ENCODE data around the gene HNRNPM. TPM values are rescaled to one million over a fixed set of nuclear protein-coding genes. Genes with fewer than 3 reads are reported as not detected.

Gene HNRNPM
- total RNA-seq, 3 donors from 2014 or later (not counting 1 experiment from before 2014, with no cell fraction given), result 272 to 300 (median 299) TPM

DNA sequence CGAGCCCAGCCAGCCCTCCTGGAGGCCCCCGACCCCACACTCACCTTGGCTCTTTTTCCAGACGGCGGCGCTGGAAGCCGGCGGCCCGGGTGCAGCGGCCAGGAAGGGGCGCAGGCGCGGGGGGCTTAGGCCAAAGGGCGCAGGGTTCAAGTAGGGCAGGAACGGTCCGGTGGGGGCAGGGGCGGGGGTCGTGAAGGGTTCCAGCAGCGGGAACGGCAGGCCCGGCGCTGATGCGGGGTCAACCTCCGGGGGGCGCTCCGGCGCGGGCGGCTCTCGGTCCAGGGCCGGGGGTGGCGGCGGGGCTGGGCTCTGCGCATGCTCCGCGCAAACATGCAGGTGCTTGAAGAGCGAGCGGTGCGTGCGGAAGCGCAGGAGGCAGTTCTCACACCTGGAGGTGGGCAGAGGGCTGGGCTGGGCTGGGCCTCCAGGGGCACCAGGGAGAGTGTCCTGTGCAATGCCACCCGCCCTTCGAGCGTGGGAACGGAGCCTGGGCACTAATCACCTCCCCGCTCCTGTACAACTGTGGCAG lies 66.9 kb downstream of the HNRNPM start:
- H3K27me3 Mint-ChIP-seq (ENCODE audit: low read depth in 2 of 2), result no peaks in the 10 kb centered on the region
- 95% methylated on average over 45 of the region's 45 CpGs for WGBS (ENCODE audit: insufficient coverage)
- no peak overlapping the region for H3K4me3 Mint-ChIP-seq
- ATAC-seq (no peak), DNase-seq (no peak)
- intact Hi-C loops (cut with micrococcal nuclease), result loop anchor here (10.0 kb wide), 1 partner anchor 97 kb away; the partner anchor contains the start of gene MARCHF2
- Histone ChIP-seq H3K36me3 (ENCODE audit: control insufficient read depth, insufficient read depth, low read length) (peaks cover 10% of the 10 kb centered on the region), H3K27ac (ENCODE audit: low read length) (no peak overlapping the region), H3K9me3 (ENCODE audit: control insufficient read depth, insufficient read depth, low read length) (no peaks in the 10 kb centered on the region), H3K4me1 (ENCODE audit: control insufficient read depth, insufficient read depth, low read length) (peaks cover 48% of the 10 kb centered on the region), H3K27me3 (ENCODE audit: control insufficient read depth, insufficient read depth, low read length) (no peaks in the 10 kb centered on the region), H3K4me3 (ENCODE audit: low read length) (no peak overlapping the region)
- TF ChIP-seq, protein P1, sequence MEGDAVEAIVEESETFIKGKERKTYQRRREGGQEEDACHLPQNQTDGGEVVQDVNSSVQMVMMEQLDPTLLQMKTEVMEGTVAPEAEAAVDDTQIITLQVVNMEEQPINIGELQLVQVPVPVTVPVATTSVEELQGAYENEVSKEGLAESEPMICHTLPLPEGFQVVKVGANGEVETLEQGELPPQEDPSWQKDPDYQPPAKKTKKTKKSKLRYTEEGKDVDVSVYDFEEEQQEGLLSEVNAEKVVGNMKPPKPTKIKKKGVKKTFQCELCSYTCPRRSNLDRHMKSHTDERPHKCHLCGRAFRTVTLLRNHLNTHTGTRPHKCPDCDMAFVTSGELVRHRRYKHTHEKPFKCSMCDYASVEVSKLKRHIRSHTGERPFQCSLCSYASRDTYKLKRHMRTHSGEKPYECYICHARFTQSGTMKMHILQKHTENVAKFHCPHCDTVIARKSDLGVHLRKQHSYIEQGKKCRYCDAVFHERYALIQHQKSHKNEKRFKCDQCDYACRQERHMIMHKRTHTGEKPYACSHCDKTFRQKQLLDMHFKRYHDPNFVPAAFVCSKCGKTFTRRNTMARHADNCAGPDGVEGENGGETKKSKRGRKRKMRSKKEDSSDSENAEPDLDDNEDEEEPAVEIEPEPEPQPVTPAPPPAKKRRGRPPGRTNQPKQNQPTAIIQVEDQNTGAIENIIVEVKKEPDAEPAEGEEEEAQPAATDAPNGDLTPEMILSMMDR (IDR thresholded peaks at IDR 0.05), result no peak
- no peaks in the 10 kb centered on the region for H3K36me3 Mint-ChIP-seq
- H3K9me3 Mint-ChIP-seq, result no peaks in the 10 kb centered on the region
- peaks cover 20 to 42% of the 10 kb centered on the region in 2 donors for H3K4me1 Mint-ChIP-seq
- H3K27ac Mint-ChIP-seq, result no peak overlapping the region

DNA sequence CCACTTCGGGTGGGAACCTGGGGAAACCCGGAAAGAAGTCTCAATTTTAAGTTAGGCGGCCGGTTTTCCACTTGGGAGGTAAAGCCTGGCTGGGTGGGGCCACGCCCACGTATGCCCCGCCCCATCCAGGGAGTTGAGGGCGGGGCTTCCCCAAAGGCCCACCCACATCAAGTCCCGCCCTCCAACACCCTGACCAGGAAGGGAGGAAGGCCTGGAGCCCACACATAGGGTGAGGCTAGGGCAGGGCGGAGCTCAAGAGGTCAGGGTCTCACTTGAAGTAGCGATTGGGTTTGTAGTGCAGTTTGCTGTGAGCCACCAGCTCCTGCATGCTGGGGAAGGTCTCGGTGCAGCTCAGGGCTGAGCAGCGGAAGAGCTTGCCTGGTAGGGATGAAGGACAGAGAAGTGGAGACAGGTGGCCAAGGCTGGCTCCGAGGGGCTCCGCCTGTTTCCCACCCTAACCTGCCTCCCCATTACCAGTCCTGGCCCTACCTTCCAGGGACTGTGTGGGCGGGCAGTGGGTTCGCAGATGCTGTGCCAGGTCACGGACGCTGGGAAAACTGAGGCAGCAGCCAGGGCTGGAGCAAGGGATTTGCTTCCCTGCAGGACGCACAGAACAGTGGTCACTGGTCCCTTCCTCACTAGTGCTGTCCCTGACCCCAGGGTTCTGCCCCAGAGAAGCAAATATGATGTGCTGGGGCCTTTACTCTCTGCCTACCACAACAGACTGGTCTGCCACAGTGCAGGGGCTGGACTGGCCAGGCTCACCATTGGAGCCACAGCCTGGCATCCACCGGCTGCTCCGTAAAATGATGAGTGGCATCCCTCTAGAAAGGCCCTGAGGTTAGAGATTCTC lies 67.6 kb downstream of the HNRNPM start:
- WGBS (ENCODE audit: insufficient coverage), result 92% methylated on average over 20 of the region's 22 CpGs
- intact Hi-C loops (cut with micrococcal nuclease), result loop anchor here (10.0 kb wide), 1 partner anchor 98 kb away; the partner anchor contains the start of gene MARCHF2
- Histone ChIP-seq H3K4me1 (ENCODE audit: control insufficient read depth, insufficient read depth, low read length) (peaks cover 52% of the 10 kb centered on the region), H3K4me3 (ENCODE audit: low read length) (no peak overlapping the region), H3K27ac (ENCODE audit: low read length) (no peak overlapping the region), H3K27me3 (ENCODE audit: control insufficient read depth, insufficient read depth, low read length) (no peaks in the 10 kb centered on the region), H3K36me3 (ENCODE audit: control insufficient read depth, insufficient read depth, low read length) (peaks cover 10% of the 10 kb centered on the region), H3K9me3 (ENCODE audit: control insufficient read depth, insufficient read depth, low read length) (no peaks in the 10 kb centered on the region)
- Mint-ChIP-seq H3K27me3 (ENCODE audit: low read depth in 2 of 2) (no peaks in the 10 kb centered on the region), H3K36me3 (no peaks in the 10 kb centered on the region), H3K27ac (no peak overlapping the region), H3K4me1 (peaks cover 26 to 45% of the 10 kb centered on the region in 2 donors), H3K9me3 (no peaks in the 10 kb centered on the region), H3K4me3 (no peak overlapping the region)
- TF ChIP-seq, protein P1 (IDR thresholded peaks at IDR 0.05), result no peak
- ATAC-seq, result no peak
- peak in 1 of 2 donors; percentile 39 for DNase-seq

DNA sequence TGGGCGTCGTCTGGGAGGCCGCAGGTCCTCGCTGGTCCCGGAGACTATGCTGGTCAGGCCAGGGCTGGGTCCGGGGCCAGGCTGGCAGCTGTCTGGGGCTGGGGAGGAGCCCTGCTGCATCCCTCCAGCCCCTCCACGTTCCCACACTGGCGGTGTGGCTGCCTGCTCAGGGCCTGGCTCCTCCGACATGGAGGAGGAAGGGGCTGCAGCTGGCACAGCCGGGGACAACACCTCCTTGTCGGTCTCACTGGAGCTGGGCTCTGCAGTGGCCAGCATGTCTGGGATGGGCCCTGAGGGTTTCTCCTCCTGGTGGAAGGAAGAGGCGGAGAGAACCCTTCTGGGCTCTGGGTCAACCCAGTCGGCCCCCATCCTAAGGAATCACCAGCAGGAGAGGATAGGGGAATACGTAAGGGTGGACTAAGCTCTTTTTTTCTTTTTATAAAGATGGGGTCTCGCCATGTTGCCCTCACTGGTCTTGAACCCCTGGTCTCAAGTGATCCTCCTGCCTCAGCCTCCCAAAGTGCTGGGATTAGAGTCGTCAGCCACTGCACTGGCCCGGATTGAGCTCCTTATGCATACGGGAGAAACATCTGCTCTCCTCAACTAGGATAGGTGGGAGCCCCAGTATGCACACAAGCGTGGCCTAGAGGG lies 68.4 kb downstream of the HNRNPM start:
- H3K4me3 ChIP-seq (ENCODE audit: low read length), result peak overlapping the region; percentile 38
- Mint-ChIP-seq H3K27ac (peak overlapping the region; percentile 94 to 100), H3K9me3 (no peaks in the 10 kb centered on the region), H3K27me3 (ENCODE audit: low read depth in 2 of 2) (no peaks in the 10 kb centered on the region), H3K4me1 (peaks cover 35 to 54% of the 10 kb centered on the region in 2 donors), H3K36me3 (no peaks in the 10 kb centered on the region), H3K4me3 (peak overlapping the region; percentile 97)
- peak overlapping the region; percentile 82 for H3K27ac ChIP-seq (ENCODE audit: low read length)
- intact Hi-C loops (cut with micrococcal nuclease), result loop anchor here (10.0 kb wide), 1 partner anchor 98 kb away; the partner anchor contains the start of gene MARCHF2
- H3K4me1 ChIP-seq (ENCODE audit: control insufficient read depth, insufficient read depth, low read length), result peaks cover 60% of the 10 kb centered on the region
- H3K27me3 ChIP-seq (ENCODE audit: control insufficient read depth, insufficient read depth, low read length), result no peaks in the 10 kb centered on the region
- H3K36me3 ChIP-seq (ENCODE audit: control insufficient read depth, insufficient read depth, low read length), result peaks cover 10% of the 10 kb centered on the region
- 69% methylated on average over 18 of the region's 19 CpGs for WGBS (ENCODE audit: insufficient coverage)
- TF ChIP-seq, protein P1 (IDR thresholded peaks at IDR 0.05), result no peak
- ATAC-seq (no peak), DNase-seq (no peak)
- H3K9me3 ChIP-seq (ENCODE audit: control insufficient read depth, insufficient read depth, low read length), result no peaks in the 10 kb centered on the region

Data from natural killer cell (primary cell).